NT2/D1 (cell line): Measurements from ENCODE around the gene HNRNPUL2.
A peak's percentile ranks its signal among the peaks of the same experiment; 100 is the strongest.
"Not testable (repeated sequence)": the region's sequence is repeated elsewhere in the genome, so short reads cannot be mapped to it uniquely, and the experiment has no call there.

ENCODE experiments used
- DNase-seq: peaks from one replicate; pipeline ENCODE4 v3.0.0-alpha.2; 2011; ENCODE audit warnings: low read depth, low spot score
- H3K27me3 ChIP-seq: 2 replicates; pipeline ENCODE4 v1.6.0; 2011; ENCODE audit warnings: mild to moderate bottlenecking; ENCODE audit not compliant: insufficient read length, insufficient read depth
- H3K36me3 ChIP-seq: 2 replicates; pipeline ENCODE4 v1.6.1; 2011; ENCODE audit warnings: mild to moderate bottlenecking, low read length, mixed read lengths; ENCODE audit not compliant: insufficient read depth, insufficient read length
- H3K4me1 ChIP-seq: 2 replicates; pipeline ENCODE4 v1.5.1; 2011; ENCODE audit not compliant: insufficient read depth, insufficient read length
- H3K4me3 ChIP-seq: 2 replicates; pipeline ENCODE4 v1.5.1; 2011; ENCODE audit warnings: low read depth; ENCODE audit not compliant: insufficient read length
- H3K9ac ChIP-seq: 2 replicates; pipeline ENCODE4 v1.6.0; 2011; ENCODE audit warnings: low read depth; ENCODE audit not compliant: insufficient read length
- H3K9me3 ChIP-seq: 2 replicates; pipeline ENCODE4 v1.5.1; 2011; ENCODE audit warnings: mild to moderate bottlenecking, low read length; ENCODE audit not compliant: insufficient read depth
- SUZ12 ChIP-seq: IDR thresholded peaks from 2 replicates; pipeline ENCODE4 v1.6.1; 2011; ENCODE audit not compliant: insufficient read length, insufficient read depth; ENCODE audit errors: extremely low read depth
- YY1 ChIP-seq: IDR thresholded peaks from 2 replicates; pipeline ENCODE4 v1.6.1; 2011; ENCODE audit not compliant: insufficient read length, insufficient read depth
- ZNF274 ChIP-seq: IDR thresholded peaks from 2 replicates; pipeline ENCODE4 v1.6.1; 2011; ENCODE audit warnings: mild to moderate bottlenecking, low read depth, low read length

HNRNPUL2 gene

DNA sequence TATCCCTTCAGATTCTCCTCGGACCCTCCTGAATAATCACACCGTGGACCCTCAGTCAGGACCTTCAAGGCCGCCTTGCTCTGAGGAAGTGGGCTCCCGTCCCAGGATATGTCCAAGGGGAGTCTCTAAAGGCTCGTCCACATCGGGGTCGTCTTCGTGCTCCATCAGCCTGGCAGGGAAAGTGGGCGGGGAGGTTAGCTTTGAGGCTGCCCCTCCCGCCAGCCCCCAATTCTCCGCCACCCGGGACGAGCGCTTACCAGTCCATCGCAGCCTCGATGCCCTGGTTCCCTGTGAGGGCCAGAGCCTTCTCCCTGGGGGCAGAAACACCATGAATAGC lies 48.9 kb downstream of the HNRNPUL2 start:
- Histone ChIP-seq H3K4me1 (peaks cover 3% of the 10 kb centered on the region), H3K36me3 (peaks cover 40% of the 10 kb centered on the region), H3K9ac (peak overlapping the region; percentile 98), H3K27me3 (no peaks in the 10 kb centered on the region), H3K9me3 (no peaks in the 10 kb centered on the region), H3K4me3 (peak overlapping the region; percentile 97)
- no peak for DNase-seq
- TF ChIP-seq ZNF274 (no peak), YY1 (no peak), SUZ12 (no peak)

DNA sequence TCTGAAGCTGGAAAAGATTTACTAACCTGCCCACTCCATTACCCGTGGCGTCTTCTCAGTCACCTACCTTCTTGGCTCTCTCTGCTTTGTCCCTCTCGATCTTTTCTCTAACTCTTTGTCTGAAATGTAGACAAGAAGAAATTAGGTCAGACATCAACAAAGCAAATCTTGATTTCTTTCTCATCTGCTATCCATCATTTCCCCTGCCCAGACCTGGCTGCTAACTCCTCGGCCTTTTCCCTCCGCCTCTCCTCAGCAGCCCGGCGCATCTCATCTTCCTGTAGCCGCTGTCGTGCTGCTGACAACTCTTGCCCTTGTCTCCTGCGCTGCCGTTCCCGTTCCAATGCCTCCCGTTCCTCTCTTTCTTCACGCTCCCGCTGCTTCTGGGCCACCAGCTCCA lies 49.5 kb downstream of the HNRNPUL2 start:
- Histone ChIP-seq H3K27me3 (no peaks in the 10 kb centered on the region), H3K9ac (peak overlapping the region; percentile 98), H3K9me3 (no peaks in the 10 kb centered on the region), H3K36me3 (peaks cover 47% of the 10 kb centered on the region), H3K4me1 (peaks cover 5% of the 10 kb centered on the region), H3K4me3 (peak overlapping the region; percentile 97)
- DNase-seq, result no peak
- TF ChIP-seq SUZ12 (no peak), YY1 (no peak), ZNF274 (no peak)

DNA sequence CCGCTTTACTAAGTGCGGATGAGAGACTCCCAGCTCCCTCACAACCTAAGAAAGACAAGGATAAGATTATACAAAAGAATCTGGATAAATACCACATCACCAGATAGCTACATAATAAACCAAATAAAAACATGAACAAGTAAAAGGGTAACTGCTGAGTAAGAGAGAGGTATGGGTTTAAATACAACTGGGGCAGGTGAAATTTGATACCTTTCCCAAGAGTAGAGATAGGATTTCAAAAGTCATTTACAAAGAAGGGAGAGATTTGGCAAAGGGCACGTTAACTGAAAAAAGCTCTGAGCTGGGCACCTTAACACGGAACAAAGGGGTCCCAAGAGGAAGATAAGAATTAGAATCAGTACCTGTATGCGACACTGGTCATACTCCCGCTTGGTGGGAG lies 50.1 kb downstream of the HNRNPUL2 start:
- Histone ChIP-seq H3K4me3 (no peak overlapping the region), H3K4me1 (peaks cover 5% of the 10 kb centered on the region), H3K36me3 (peaks cover 48% of the 10 kb centered on the region), H3K9me3 (no peaks in the 10 kb centered on the region), H3K9ac (peak overlapping the region; percentile 23), H3K27me3 (no peaks in the 10 kb centered on the region)
- TF ChIP-seq YY1 (no peak), SUZ12 (no peak), ZNF274 (no peak)
- DNase-seq, result no peak

DNA sequence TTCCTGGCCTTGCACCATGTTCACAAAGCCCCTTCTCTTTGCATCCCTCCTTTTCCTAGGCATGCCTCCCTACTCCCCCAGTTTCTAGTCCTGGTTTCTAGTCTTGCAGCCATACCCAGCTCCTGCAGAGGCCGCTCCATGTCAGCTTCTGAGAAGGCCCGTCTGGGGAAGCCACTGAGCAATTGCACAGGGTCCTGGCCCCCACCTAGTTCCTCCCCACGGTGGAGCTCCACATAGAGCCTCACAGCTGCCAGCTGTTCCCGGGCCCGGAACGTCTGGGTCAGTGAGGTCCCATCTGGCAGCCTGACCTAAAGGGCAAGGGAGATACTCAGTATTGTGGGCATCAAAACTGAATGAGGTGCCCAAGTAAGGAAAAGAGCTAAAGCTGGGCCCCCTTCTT lies 50.6 kb downstream of the HNRNPUL2 start:
- no peak overlapping the region for H3K9ac ChIP-seq
- no peaks in the 10 kb centered on the region for H3K27me3 ChIP-seq
- peaks cover 5% of the 10 kb centered on the region for H3K4me1 ChIP-seq
- no peak for DNase-seq
- no peaks in the 10 kb centered on the region for H3K9me3 ChIP-seq
- H3K4me3 ChIP-seq, result no peak overlapping the region
- peaks cover 48% of the 10 kb centered on the region for H3K36me3 ChIP-seq
- TF ChIP-seq YY1 (no peak), SUZ12 (no peak), ZNF274 (no peak)

DNA sequence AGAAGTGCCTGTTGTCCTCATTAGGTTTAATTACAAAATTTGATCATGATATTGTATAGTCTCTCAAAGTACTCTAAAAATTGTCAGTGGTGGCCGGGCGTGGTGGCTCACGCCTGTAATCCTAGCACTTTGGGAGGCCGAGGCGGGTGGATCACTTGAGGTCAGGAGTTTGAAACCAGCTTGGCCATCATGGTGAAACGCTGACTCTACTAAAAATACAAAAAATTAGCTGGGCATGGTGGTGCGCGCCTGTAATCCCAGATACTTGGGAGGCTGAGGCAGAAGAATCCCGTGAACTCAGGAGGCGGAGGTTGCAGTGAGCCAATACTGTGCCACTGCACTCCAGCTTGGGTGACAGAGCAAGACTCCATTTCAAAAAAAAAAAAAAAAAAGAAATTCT lies 51.8 kb downstream of the HNRNPUL2 start:
- H3K4me3 ChIP-seq, H3K9ac ChIP-seq, H3K9me3 ChIP-seq, H3K27me3 ChIP-seq, DNase-seq, H3K4me1 ChIP-seq: not testable (repeated sequence)
- H3K36me3 ChIP-seq, result peaks cover 48% of the 10 kb centered on the region

DNA sequence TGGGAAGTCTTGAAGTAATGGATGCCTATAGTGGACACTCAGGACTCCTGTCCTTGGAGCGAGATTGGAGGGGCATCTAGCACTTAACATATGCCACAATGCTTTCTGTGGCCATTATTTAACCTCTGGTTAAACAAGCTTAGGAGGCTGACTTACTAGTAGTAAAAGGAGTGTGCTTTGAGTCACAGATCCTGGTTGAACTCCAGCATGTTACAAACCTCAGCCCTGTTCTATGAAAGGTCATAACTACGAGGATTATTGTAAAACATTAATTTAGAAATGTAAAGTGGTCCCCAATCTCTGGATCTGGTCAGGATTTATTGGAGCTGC lies 54.1 kb downstream of the HNRNPUL2 start:
- H3K36me3 ChIP-seq, result peaks cover 57% of the 10 kb centered on the region
- H3K4me1 ChIP-seq, result peaks cover 5% of the 10 kb centered on the region
- H3K27me3 ChIP-seq, result no peaks in the 10 kb centered on the region
- TF ChIP-seq SUZ12 (no peak), ZNF274 (no peak), YY1 (no peak)
- peak overlapping the region; percentile 98 for H3K9ac ChIP-seq
- DNase-seq, result no peak
- H3K9me3 ChIP-seq, result no peaks in the 10 kb centered on the region
- no peak overlapping the region for H3K4me3 ChIP-seq

DNA sequence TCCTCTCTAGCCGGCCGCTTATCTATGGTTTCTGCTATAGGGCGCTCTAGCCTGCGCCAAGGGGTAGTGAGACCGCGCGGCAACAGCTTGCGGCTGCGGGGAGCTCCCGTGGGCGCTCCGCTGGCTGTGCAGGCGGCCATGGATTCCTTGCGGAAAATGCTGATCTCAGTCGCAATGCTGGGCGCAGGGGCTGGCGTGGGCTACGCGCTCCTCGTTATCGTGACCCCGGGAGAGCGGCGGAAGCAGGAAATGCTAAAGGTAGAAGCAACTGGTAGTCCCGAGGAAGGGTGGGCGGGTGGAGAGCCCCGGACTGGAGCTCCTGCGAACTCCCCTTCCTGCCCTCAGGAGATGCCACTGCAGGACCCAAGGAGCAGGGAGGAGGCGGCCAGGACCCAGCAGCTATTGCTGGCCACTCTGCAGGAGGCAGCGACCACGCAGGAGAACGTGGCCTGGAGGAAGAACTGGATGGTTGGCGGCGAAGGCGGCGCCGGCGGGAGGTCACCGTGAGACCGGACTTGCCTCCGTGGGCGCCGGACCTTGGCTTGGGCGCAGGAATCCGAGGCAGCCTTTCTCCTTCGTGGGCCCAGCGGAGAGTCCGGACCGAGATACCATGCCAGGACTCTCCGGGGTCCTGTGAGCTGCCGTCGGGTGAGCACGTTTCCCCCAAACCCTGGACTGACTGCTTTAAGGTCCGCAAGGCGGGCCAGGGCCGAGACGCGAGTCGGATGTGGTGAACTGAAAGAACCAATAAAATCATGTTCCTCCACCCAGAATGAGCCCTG lies 55.5 kb downstream of the HNRNPUL2 start, which contains the start of the genes LBHD1 and UQCC3:
Gene LBHD1, minus strand, starts transcription at position 660 of the 782 bp plus-strand sequence. CDS start 2,236 bp downstream, outside the sequence.
Gene UQCC3, plus strand, starts transcription at position 66 of the 782 bp plus-strand sequence. Its CDS starts 73 bp downstream, at position 139.
- peak within 1 kb of the TSS; percentile 68 for H3K4me3 ChIP-seq
- TF ChIP-seq SUZ12 (no peak), ZNF274 (no peak), YY1 (no peak)
- H3K4me1 ChIP-seq, result peaks cover 2% of the 10 kb centered on the region
- H3K27me3 ChIP-seq, result no peaks in the 10 kb centered on the region
- H3K36me3 ChIP-seq, result peaks cover 55% of the 10 kb centered on the region
- DNase-seq, result peak; percentile 89
- peak within 1 kb of the TSS; percentile 98 for H3K9ac ChIP-seq
- no peaks in the 10 kb centered on the region for H3K9me3 ChIP-seq

DNA sequence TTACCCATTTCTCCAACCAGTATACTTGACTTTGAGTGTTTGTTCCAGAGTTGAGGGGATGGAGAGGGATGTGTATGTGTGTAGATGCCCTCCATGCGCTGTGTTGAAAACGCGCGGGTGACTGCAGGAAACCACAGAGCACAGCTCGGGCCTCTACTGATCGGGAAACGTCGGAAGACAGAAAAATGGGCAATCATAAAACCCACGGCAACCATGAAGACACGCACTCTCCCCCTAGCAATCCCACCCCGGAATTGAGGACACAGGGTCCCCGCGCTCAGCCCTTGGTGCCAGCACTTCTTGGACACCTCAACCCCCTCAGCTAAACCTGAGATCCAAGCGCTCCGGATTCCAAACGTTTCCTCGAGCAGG lies 56.0 kb downstream of the HNRNPUL2 start:
- Histone ChIP-seq H3K9me3 (no peaks in the 10 kb centered on the region), H3K9ac (peak overlapping the region; percentile 98), H3K27me3 (no peaks in the 10 kb centered on the region), H3K36me3 (peaks cover 56% of the 10 kb centered on the region), H3K4me1 (peaks cover 2% of the 10 kb centered on the region), H3K4me3 (peak overlapping the region; percentile 68)
- TF ChIP-seq YY1 (no peak), SUZ12 (no peak), ZNF274 (no peak)
- no peak for DNase-seq
